T follicular helper cell (primary cell): ENCODE data around the gene BPIFA3.

Experiments
- DNase-seq: peaks from one replicate; pipeline ENCODE4 v3.0.0-alpha.2; 2020; ENCODE audit warnings: low read depth

BPIFA3 gene

DNA sequence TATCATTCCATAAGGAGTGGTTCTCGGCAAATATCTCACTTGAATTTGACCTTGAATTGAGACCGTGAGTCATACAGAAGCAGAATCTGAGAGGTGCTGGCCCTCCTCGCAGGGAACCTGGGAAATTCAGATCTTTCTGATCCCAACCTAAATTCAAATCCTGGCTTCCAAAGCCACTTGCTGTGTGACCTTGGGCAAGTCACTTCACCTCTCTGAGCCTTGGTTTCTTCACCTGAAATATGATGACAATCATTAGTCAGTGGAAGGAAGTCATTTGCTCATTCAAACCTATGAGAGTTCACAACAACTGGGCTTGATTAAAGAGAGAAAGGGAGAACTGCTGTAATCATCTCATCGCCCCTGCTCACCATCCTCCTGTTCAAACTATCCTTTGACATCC, 7.2 kb downstream of the BPIFA3 start:
- DNase-seq, result no peak

DNA sequence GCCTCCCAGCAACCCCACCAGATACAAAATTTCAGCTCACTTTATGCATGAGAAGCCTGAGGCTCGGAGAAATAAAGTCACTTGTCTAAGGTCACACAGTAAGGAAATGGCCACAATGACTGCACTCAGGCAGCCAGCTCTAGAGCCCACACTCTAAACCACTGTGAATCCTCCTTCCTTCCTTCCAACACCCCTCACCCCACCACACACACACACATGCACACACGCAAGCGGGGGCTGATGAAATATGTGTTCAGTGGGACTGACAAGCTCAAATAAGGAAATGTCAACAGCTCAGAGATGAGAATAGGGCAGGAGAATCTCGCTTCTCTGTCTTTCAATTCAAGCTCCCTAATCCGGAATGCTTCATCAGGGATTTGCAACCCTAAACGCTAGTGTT, 12.7 kb downstream of the BPIFA3 start:
- DNase-seq, result no peak

DNA sequence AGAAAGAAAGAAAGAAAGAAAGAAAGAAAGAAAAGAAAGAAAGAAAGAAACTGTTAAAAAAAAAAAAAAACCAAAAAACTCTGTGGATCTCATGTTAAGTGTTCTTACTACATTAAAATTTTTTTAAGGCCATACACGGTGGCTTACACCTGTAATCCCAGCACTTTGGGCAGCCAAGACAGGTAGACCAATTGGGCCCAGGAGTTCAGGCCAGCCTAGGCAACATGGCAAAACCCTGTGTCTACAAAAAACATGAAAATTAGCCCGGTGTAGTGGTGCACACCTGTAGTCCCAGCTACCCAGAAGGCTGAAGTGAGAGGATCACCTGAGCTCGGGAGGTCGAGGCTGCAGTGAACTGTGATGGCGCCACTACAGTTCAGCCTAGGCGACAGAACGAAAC, 14.1 kb downstream of the BPIFA3 start:
- no peak for DNase-seq

DNA sequence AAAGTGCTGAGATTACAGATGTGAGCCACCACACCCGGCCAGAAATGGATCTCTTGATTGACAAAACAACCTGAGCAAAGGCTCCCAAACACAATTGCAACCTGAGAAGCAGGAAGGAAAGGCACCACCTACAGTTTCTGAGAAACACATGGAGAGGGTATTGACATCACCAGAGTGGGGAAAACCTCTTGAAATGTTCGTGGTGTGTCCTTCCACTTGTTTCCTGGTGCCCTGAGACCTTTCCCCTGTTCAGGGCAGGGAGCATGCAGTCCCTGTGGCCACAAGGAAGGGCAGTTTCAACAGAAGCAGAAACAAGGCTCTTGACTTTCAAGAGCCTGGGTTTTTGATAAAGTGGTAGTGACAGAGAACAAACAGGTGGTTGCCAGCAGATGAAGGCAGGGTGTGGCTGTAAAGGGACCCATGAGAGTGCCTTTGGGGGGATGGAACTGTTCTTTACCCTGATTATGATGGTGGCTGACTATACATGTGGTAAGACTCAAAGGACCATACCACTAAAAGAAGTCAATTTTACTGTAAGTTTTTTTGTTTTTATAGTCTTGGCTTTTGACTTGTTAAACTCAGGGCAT, 15.4 kb downstream of the BPIFA3 start:
- DNase-seq, result no peak

DNA sequence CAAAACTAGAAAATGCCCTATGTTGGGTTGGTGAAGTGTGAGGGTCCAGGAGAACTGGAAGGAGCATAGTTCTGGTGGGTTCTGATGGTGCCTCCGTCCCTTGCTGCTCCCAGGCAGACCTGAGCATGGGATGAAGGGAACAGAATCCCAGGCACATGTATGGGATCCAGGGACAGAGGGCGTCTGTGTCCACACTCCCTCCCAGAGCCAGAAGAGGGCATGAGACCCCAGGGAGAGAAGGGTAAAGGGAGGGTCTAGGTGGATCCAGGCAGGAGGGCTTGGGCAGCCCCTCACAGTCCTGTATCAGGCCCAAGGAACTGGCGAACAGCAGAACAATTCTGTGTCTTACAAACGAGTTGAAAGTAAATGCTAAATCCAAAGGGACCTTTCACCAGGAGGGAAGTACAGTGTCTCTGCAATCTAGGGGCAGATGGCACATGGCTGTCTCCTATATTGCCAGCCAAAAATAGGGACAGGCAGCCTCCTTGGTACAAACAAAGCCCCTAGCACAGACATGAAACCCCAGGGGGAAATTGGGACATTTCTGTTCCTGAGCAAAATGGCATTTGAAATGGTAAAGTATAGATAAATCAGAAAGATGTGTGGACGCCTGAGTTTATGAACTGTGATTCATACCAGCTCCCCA, 16.1 kb downstream of the BPIFA3 start:
- DNase-seq, result no peak

DNA sequence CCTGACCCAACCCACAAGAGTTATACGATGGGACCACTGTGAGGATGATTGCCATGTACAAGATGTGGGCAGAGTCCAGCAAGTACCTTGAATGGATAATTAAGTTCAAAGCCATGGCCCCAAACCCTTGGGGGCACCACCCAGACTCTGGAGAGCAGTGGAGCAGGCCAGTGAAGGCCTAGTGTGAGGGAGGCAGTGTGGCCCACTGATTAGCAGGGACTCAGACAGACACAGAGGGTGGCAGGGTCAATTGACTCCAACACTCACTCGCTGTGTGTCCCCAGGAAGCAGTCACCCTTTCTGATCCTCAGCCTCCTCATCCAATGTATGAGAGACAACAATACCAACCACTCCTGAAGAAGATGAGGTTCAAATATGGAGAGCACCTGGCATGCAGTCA, 16.9 kb downstream of the BPIFA3 start:
- no peak for DNase-seq

DNA sequence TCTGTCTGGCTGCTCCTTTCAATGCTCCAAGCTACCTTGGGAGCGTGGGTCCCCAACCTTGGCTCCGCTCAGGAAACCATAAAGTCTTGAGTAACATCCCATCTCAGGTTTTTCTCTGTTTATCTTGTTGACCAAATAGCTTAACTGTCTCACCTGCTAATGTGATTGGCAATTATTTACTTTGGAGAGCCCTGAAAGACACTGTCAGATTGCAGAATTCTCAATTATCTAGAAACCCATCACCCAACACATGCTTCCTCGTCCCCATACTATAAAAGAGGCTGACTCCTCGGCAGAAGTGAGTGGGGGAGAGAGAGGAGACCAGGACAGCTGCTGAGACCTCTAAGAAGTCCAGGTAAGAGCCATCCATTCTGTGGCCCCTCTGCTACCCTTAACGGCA, 18.5 kb downstream of the BPIFA3 start, which contains the start of gene BPIFA1:
Gene BPIFA1, plus strand, starts transcription at position 301 of the 400 bp plus-strand sequence. CDS start 1,716 bp downstream, outside the sequence.
- DNase-seq, result no peak

DNA sequence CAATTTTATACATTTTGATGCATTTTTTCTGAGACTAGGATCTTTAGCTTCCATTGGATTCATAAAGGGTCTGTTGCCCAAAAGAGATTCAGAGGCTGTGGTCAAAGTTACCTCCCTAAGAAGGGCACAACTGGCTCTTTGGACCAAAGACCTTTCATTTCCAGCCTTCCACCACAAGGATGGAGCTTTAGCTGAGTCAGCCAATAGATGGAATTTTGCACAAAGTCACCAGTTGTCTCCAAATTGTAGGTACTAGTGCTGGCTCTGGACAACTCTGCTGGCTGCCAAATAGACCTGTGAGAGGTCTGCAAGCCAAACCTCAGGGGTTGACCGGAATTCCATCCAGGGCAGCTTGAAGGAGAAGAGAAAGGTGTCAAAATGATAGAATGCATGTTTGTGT, 19.2 kb downstream of the BPIFA3 start:
- no peak for DNase-seq

DNA sequence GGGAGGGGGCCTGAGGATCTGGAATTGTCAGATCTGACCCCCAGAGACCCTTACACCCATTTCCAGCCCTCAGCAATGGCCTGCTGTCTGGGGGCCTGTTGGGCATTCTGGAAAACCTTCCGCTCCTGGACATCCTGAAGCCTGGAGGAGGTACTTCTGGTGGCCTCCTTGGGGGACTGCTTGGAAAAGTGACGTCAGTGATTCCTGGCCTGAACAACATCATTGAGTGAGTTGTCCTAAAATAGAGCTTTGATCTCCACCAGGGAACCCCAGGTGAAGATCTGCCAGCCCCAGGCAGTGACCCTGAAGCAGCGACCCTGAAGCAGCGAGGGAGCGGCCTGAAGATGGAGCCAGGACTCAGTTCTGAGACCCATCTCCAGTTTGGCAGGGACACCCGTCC, 20.8 kb downstream of the BPIFA3 start:
- DNase-seq, result no peak

DNA sequence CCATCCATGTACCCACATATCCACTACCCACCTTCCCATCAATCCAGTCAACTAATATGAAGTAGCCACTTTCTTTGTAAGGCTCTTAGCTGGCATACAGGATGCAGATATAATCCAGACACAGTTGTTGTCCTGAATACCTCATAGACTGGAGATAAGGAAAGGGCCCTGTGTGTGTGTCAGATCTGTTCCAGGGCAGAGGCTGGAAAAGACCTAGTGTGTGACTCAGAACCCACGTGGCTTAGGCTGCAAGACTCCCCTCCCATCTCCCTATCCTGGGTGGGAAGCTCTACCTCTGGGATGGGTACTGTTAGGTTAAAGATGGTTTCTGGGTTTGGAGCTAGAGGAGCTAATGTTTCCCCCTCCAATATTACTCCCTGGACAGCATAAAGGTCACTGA, 22.3 kb downstream of the BPIFA3 start:
- DNase-seq, result no peak

DNA sequence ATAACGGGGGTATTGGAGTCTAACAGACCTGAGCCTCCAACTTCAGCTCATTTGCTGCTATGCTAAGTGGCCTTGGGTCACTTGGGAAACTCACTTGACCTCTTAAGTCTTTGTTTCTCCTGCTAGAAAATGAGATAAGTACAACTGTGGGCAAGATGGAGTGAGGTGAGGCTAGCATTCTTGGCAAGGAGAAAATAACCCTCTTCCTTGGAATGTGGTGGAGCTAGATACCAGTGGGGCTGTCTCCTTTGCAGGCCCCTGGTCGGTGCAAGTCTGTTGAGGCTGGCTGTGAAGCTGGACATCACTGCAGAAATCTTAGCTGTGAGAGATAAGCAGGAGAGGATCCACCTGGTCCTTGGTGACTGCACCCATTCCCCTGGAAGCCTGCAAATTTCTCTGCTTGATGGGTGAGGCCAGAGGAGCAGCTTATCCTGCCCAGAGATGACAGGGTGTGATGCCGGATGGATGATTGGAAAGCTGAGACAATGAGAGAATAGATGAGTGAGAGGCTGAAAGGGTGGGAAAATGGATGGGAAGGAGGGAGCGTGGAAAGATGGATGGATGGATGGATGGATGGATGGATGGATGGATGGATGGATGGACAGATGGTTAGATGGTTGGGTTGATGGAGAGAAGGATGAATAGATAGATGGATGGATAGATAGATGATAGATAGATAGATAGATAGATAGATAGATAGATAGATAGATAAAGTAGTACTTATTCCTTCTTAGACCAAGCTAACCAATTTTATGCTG, 23.0 kb downstream of the BPIFA3 start:
- no peak for DNase-seq

DNA sequence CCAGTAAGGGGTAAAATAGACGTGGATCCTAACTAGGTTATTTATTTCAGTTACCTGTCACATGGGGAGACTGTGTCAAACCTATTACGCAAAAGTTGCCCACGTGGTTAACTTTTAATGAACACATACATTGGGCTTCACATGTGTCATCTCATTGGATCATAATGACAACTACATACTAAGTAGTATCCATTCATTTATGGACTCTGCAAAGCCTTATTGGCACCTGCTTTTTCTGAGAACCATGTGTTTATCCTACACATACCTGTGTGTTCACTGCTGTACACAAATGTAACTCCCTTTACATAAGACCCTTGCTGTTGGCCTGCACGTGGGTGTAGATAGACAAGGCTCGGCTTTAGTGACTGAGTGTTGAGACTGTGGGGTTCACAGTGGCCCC, 23.8 kb downstream of the BPIFA3 start:
- DNase-seq, result no peak

DNA sequence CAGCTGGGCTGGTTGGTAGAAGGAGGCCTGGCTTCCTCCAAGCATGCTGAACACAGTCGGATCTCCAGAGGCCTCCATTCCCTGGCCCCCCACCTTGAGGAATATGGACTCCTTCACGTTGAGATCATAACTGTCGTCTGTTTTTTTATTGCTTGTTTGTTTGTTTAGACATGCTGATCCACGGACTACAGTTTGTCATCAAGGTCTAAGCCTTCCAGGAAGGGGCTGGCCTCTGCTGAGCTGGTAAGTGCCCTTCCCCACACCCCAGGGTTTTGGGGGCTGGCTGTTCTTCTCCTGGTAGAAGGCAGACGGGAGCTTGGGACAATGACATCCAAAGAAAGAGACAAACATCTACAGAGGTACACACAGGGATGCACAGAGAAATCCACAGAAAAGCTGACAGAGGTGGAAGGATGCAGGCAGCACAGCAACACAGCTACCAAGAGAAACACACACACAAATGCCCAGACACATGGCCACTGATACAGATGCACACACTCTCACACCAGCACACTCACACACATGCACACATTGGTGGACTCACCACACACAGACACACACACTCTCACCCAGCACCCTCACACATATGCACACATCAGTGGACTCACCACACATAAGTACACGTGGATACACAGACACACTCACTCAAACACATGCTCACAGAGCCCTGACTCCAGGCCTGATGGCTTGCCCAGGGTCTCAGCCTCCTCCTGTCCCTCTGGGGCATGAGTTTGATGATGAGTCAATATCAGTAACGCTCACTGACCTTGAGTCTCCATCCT, 25.4 kb downstream of the BPIFA3 start:
- DNase-seq, result no peak

DNA sequence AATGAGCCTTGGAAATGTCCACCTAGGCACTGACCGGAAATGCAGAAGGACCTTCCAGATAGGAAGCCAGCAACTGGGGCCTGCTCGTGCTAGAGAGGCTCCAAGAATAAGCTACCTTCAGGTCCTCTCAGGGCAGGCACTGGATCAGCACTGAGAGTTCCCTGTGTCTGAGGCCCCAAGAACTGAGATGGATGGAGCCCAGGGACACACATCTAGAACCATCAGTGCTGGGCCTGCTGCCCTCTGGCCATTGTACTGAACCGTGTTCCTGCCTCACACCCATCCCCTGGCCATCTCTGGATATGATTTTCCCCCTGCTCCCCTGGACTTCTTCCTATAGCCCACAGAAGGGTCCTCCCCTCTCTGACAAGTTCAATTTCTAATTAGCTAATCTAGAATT, 28.9 kb downstream of the BPIFA3 start:
- no peak for DNase-seq

DNA sequence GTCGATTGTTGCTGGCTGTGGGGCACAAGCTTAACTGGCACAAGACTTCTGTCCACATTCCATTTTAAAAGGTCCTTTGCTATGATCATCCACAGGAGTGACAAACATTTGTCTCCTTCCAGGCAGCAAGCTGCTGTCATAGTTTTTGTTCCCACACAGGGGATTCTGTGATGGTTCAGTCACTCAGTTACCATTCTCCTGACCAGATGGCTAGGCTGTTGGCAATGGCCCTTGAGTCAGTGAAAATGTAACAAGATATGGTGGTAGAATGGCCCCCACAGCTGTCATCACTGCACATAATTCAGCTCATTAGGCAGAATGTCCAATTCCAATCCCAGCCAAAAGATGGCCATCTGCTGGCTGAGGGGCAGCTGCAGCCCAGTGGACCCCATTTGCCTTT, 32.3 kb downstream of the BPIFA3 start:
- DNase-seq, result no peak

DNA sequence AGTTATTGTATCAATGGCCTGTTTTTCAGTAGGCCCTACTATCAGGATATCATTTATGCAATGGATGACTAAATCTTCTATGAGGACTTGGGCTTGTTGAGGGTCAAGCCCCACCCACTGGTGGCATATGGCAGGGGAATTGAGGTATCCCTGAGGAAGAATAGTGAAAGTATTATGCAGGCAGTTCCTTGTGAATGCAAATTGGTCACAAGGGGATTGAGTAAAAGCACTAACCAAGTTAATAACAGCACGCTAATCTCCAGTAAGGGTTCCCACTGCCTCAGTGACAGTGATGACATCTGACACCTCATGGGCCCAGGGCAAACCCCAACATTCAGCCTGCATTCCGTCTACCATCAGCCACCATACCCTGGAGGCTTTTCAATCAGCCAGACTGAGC, 33.5 kb downstream of the BPIFA3 start:
- DNase-seq, result no peak

DNA sequence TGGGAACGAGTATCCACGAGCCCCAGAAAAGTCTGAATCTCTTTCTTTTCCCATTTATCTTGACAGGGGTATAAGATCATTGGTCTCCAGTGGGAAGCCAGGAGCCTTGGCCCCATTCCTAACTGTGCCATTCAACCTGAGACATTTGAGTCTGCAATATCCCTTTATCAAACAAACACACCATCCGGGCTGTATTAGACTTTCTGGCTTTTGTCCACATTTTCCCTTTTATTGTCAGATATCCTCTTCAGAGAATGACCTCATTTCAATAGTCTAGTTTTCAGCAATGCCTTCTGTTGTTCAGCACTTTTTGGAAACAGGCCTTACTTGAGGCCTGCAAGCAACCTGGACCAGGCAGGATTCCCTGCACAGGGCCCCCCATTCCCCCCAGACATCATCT, 34.3 kb downstream of the BPIFA3 start:
- DNase-seq, result no peak

DNA sequence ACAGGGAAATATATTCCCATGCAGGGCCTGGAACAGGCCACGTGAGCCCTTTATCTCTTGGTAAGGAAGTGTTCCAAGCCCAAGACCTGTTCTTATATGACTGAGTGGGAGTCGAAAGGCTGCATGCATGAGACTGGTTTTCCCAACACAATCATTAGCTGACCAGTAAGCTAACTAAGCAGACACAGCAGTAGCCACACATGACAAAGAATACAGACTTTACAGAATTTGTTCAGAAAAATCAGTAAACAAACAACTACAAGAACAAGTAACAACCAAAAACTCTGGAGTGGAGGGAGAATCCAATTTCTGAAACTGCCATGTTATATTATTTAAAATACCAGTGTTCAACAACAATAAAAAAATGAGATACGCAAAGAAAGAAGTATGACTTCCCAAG, 35.3 kb downstream of the BPIFA3 start:
- no peak for DNase-seq

DNA sequence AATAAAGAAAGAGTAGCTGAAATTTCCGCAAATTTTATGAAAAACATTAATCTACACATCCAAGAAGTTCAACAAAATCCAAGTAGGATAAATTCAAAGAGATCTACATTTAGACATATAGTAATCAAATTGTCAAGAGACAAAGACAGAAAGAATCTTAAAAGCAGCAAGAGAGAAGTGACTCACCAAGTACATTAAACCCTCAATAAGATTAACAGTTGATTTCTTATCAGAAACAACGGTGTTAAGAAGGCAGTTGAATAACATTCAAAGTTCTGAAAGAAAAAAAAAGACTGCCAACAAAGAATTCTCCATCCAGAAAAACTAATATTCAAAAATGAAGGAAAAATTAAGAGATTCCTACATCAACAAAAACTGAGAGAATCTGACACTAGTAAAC, 37.9 kb downstream of the BPIFA3 start:
- no peak for DNase-seq

DNA sequence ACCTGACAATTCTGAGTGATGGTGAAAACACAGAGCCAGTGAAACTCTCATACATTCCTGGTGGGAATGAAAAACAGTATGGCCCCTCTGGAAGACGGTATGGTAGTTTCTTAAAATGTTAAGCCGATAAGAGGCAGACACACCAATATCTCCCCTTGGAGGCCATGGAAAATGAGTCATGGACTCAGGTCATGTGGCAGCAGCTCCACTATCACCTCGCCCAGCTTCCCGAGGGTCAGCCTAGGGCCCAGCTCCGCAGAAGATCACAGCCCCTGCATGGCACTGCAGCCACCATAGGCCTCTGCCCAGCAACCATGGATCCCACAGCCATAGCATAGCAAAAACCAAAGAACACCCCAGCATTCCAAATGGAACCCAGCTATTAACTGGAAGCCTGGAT, 40.1 kb downstream of the BPIFA3 start:
- no peak for DNase-seq

DNA sequence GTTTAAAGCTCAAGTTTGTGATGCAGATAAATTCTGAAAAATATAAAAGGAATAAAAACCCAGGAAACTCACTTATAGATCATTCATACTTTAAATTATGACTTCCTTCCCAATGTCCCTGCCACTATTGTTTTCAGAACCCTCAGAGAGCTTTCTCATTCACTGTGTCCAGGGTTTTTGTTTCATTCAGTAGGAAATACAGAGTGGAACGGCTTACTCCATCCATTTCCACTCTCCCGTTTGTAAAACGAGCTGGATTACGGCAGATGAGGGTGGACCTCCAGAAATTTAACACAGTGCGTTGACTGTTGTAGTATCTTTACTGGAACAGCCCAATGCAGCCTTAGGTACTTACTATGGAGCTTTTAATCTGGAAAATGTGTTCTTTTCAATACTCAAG, 42.2 kb downstream of the BPIFA3 start:
- no peak for DNase-seq

DNA sequence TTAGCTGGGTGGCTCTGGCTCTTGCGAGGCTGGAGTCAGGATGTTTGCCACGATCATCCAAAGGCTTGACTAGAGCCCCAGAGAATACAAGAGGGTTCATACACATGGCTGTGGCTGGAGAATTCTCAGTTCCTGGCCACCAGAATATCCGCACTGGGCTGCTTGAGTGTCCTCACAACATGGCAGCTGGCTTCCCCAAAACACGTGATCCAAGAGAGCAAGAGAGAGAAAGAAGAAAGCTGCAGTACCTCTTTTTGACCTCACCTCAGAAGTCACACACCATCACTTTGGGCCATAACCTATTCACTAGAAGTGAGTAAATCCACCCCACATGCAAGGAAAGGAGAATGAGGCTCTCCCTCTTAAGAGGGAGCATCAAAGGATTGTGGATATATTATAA, 44.3 kb downstream of the BPIFA3 start:
- no peak for DNase-seq

DNA sequence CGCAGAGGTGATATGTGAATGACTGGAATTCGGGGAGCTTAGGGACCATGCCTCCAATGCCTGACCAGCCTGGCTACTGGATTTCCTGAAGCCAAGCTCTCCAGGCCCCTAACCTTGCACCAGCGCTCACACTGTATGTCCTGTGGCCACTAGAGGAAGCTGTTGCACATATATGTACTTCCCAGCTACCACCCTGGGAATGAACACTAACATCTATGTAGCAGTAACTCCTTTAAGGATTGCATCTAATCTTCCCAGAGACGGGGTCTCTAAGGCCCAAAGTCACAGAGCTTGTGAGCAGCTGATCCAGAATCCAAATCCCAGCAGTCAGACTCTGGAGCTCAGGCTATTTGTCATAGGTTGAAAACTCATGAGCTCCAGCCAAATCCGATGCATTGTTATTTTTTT, 45.5 kb downstream of the BPIFA3 start:
- DNase-seq, result no peak
